HG02870 (cell line): ENCODE data around the gene INHBB.

Experiments used
- ATAC-seq: cut with Tn5 transposase; IDR thresholded peaks from one replicate; pipeline ENCODE4 v1.9.1; 2021; ENCODE audit warnings: mild to moderate bottlenecking, moderate library complexity; ENCODE audit not compliant: unreplicated experiment

INHBB gene

GRCh38 chr2:120354467-120354866 is 8.5 kb downstream of the INHBB start:
- ATAC-seq, result no peak

- no peak for ATAC-seq
These were observed 9.2 kb downstream of the INHBB start for GRCh38 chr2:120354935-120355779.

- no peak for ATAC-seq
These were observed 9.9 kb downstream of the INHBB start for GRCh38 chr2:120355780-120356266.

- no peak for ATAC-seq
These were observed 11.8 kb downstream of the INHBB start for GRCh38 chr2:120357768-120358167.

GRCh38 chr2:120358734-120359465 is 13.0 kb downstream of the INHBB start:
- ATAC-seq, result no peak

GRCh38 chr2:120360307-120360855 is 14.4 kb downstream of the INHBB start:
- ATAC-seq, result no peak

GRCh38 chr2:120362926-120363325 is 17.0 kb downstream of the INHBB start:
- no peak for ATAC-seq

- ATAC-seq, result no peak
These were observed 19.4 kb downstream of the INHBB start for GRCh38 chr2:120365236-120365793.

- ATAC-seq, result no peak
These were observed 20.8 kb downstream of the INHBB start for GRCh38 chr2:120366698-120367097.

- no peak for ATAC-seq
These were observed 21.3 kb downstream of the INHBB start for GRCh38 chr2:120367221-120367620.

GRCh38 chr2:120367649-120368048 is 21.7 kb downstream of the INHBB start:
- ATAC-seq, result no peak

- ATAC-seq, result no peak
These were observed 22.1 kb downstream of the INHBB start for GRCh38 chr2:120368086-120368485.

- no peak for ATAC-seq
These were observed 23.3 kb downstream of the INHBB start for GRCh38 chr2:120369250-120369649.

GRCh38 chr2:120371969-120372625 is 26.2 kb downstream of the INHBB start:
- ATAC-seq, result no peak

GRCh38 chr2:120372816-120373215 is 26.9 kb downstream of the INHBB start:
- ATAC-seq, result no peak

- ATAC-seq, result no peak
These were observed 27.5 kb downstream of the INHBB start for GRCh38 chr2:120373424-120373823.

- ATAC-seq, result no peak
These were observed 28.9 kb downstream of the INHBB start for GRCh38 chr2:120374821-120375220.

- ATAC-seq, result no peak
These were observed 29.5 kb downstream of the INHBB start for GRCh38 chr2:120375251-120376020.

- ATAC-seq, result no peak
These were observed 30.2 kb downstream of the INHBB start for GRCh38 chr2:120376101-120376500.
